WTC11 (cell line): ENCODE data around the gene ZDHHC11.
A peak's percentile ranks its signal among the peaks of the same experiment; 100 is the strongest.
"Not testable (repeated sequence)": the region's sequence is repeated elsewhere in the genome, so short reads cannot be mapped to it uniquely, and the experiment has no call there.

Experiments
- ATF2 ChIP-seq: sonication (generic); formaldehyde crosslinking; IDR thresholded peaks from 2 replicates; pipeline ENCODE4 v1.8.1; 2022; ENCODE audit warnings: low read depth, missing genetic modification reagents, borderline replicate concordance
- ATF6 ChIP-seq: sonication (generic); formaldehyde crosslinking; IDR thresholded peaks from 2 replicates; pipeline ENCODE4 v1.8.1; 2023; ENCODE audit warnings: mild to moderate bottlenecking, missing genetic modification reagents
- CTCF ChIP-seq: fragments of 200-600 bp; IDR thresholded peaks from 2 replicates; pipeline ENCODE4 v1.8.0; 2022; ENCODE audit warnings: antibody characterized with exemption
- EMX1 ChIP-seq: fragments of 250-450 bp; sonication (Bioruptor Pico); IDR thresholded peaks from 2 replicates; pipeline ENCODE4 v1.8.0; 2021; ENCODE audit warnings: mild to moderate bottlenecking
- ESRRA ChIP-seq: sonication (generic); formaldehyde crosslinking; IDR thresholded peaks from 2 replicates; pipeline ENCODE4 v1.8.1; 2022; ENCODE audit warnings: mild to moderate bottlenecking, missing genetic modification reagents, borderline replicate concordance
- ETV6 ChIP-seq: sonication (generic); formaldehyde crosslinking; IDR thresholded peaks from 2 replicates; pipeline ENCODE4 v1.8.1; 2022; ENCODE audit warnings: mild to moderate bottlenecking, missing genetic modification reagents
- JUN ChIP-seq: sonication (generic); formaldehyde crosslinking; IDR thresholded peaks from 2 replicates; pipeline ENCODE4 v1.8.0; 2023; ENCODE audit warnings: mild to moderate bottlenecking, missing genetic modification reagents
- MAX ChIP-seq: sonication (generic); formaldehyde crosslinking; IDR thresholded peaks from 2 replicates; pipeline ENCODE4 v1.8.0; 2022; ENCODE audit warnings: mild to moderate bottlenecking, missing genetic modification reagents
- RELA ChIP-seq: sonication (generic); formaldehyde crosslinking; IDR thresholded peaks from 2 replicates; pipeline ENCODE4 v1.8.1; 2022; ENCODE audit warnings: missing genetic modification reagents, mild to moderate bottlenecking, borderline replicate concordance
- USF1 ChIP-seq: sonication (generic); formaldehyde crosslinking; IDR thresholded peaks from 2 replicates; pipeline ENCODE4 v1.8.0; 2022; ENCODE audit warnings: mild to moderate bottlenecking, missing genetic modification reagents
- USF2 ChIP-seq: sonication (generic); formaldehyde crosslinking; IDR thresholded peaks from 2 replicates; pipeline ENCODE4 v1.8.1; 2023; ENCODE audit warnings: mild to moderate bottlenecking, missing genetic modification reagents, moderate library complexity
- ZNF138 ChIP-seq: sonication (generic); formaldehyde crosslinking; conservative IDR thresholded peaks from 2 replicates; pipeline ENCODE4 v1.8.1; 2022; ENCODE audit warnings: mild to moderate bottlenecking, moderate library complexity, missing genetic modification reagents
- ZNF263 ChIP-seq: sonication (generic); formaldehyde crosslinking; IDR thresholded peaks from 2 replicates; pipeline ENCODE4 v1.8.1; 2022; ENCODE audit warnings: low read depth, mild to moderate bottlenecking, moderate library complexity, missing genetic modification reagents
- ZNF423 ChIP-seq: fragments of 250-450 bp; sonication (Bioruptor Pico); IDR thresholded peaks from 2 replicates; pipeline ENCODE4 v2.1.2; 2022; ENCODE audit warnings: mild to moderate bottlenecking, moderate library complexity

- TF ChIP-seq CTCF; ZNF423 (CRISPR knock-in tag); JUN (CRISPR knock-in tag); ESRRA; EMX1 (CRISPR knock-in tag); USF2; ZNF138; RELA (CRISPR knock-in tag); ATF2; ZNF263 (CRISPR knock-in tag); USF1 (CRISPR knock-in tag); ETV6 (CRISPR knock-in tag); ATF6: not testable (repeated sequence)
- TF ChIP-seq MAX (CRISPR knock-in tag) = 0 out of 2 replicates have a peak, but pooled peaks have one; percentile 21
These were observed 66.2 kb downstream of the ZDHHC11 start, which contains the start of gene ZDHHC11B for GRCh38 chr5:784428-785177.
